ENCODE data around the gene MYH7.

Gene MYH7

GRCh38 chr14:23375527-23376251 is 59.8 kb downstream of the MYH7 start:
- H3K4me3 ChIP-seq (ENCODE audit: insufficient read depth, low read length, poor library complexity, severe bottlenecking): no peak overlapping the region
- no peak overlapping the region for H3K27ac ChIP-seq (ENCODE audit: low read depth, low read length)
- no peaks in the 10 kb centered on the region for H4K20me1 ChIP-seq (ENCODE audit: low read depth, low read length)
- H3K9ac ChIP-seq (ENCODE audit: low read length): no peak overlapping the region
- H2AFZ ChIP-seq (ENCODE audit: low read depth, low read length, severe bottlenecking): no peak overlapping the region
- no peaks in the 10 kb centered on the region for H3K9me3 ChIP-seq (ENCODE audit: insufficient read depth, low read length)
- H3K4me2 ChIP-seq (ENCODE audit: low read depth, low read length, poor library complexity, severe bottlenecking): no peak overlapping the region
- no peaks in the 10 kb centered on the region for H3K36me3 ChIP-seq (ENCODE audit: low read length)
- no peaks in the 10 kb centered on the region for H3F3A ChIP-seq (ENCODE audit: insufficient read depth)
- no peaks in the 10 kb centered on the region for H3K79me2 ChIP-seq (ENCODE audit: insufficient read depth, low read length)
- TF ChIP-seq EZH2phosphoT487 (conservative IDR thresholded peaks at IDR 0.05; ENCODE audit: low read length) (no peak), CTCF (IDR thresholded peaks at IDR 0.05; ENCODE audit: insufficient read depth, low read length, poor library complexity, severe bottlenecking) (no peak)
- no peaks in the 10 kb centered on the region for H3K9me2 ChIP-seq (replicated peaks; ENCODE audit: insufficient read depth, low read length)
- H3K27me3 ChIP-seq (ENCODE audit: low read length): no peaks in the 10 kb centered on the region

DNA sequence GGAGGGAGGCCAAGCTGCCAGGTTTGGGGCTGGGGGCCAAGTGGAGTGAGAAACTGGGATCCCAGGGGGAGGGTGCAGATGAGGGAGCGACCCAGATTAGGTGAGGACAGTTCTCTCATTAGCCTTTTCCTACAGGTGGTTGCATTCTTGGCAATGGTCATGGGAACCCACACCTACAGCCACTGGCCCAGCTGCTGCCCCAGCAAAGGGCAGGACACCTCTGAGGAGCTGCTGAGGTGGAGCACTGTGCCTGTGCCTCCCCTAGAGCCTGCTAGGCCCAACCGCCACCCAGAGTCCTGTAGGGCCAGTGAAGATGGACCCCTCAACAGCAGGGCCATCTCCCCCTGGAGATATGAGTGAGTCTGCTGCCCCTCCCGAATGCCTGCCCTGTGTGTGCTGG is 62.4 kb downstream of the MYH7 start:
- no peak overlapping the region for H2AFZ ChIP-seq (ENCODE audit: low read depth, low read length, severe bottlenecking)
- H3K27me3 ChIP-seq (ENCODE audit: low read length): no peaks in the 10 kb centered on the region
- no peaks in the 10 kb centered on the region for H3K79me2 ChIP-seq (ENCODE audit: insufficient read depth, low read length)
- H3K4me3 ChIP-seq (ENCODE audit: insufficient read depth, low read length, poor library complexity, severe bottlenecking): no peak overlapping the region
- TF ChIP-seq CTCF (IDR thresholded peaks at IDR 0.05; ENCODE audit: insufficient read depth, low read length, poor library complexity, severe bottlenecking): no peak
- TF ChIP-seq EZH2phosphoT487 (conservative IDR thresholded peaks at IDR 0.05; ENCODE audit: low read length): no peak
- no peaks in the 10 kb centered on the region for H3K9me2 ChIP-seq (replicated peaks; ENCODE audit: insufficient read depth, low read length)
- no peaks in the 10 kb centered on the region for H3F3A ChIP-seq (ENCODE audit: insufficient read depth)
- no peaks in the 10 kb centered on the region for H3K9me3 ChIP-seq (ENCODE audit: insufficient read depth, low read length)
- H4K20me1 ChIP-seq (ENCODE audit: low read depth, low read length): no peaks in the 10 kb centered on the region
- no peaks in the 10 kb centered on the region for H3K36me3 ChIP-seq (ENCODE audit: low read length)
- no peak overlapping the region for H3K27ac ChIP-seq (ENCODE audit: low read depth, low read length)
- no peak overlapping the region for H3K4me2 ChIP-seq (ENCODE audit: low read depth, low read length, poor library complexity, severe bottlenecking)
- no peak overlapping the region for H3K9ac ChIP-seq (ENCODE audit: low read length)

- Histone ChIP-seq H3K27me3 (ENCODE audit: low read length) (no peaks in the 10 kb centered on the region), H3K9me2 (replicated peaks; ENCODE audit: insufficient read depth, low read length) (no peaks in the 10 kb centered on the region), H4K20me1 (ENCODE audit: low read depth, low read length) (no peaks in the 10 kb centered on the region), H3K79me2 (ENCODE audit: insufficient read depth, low read length) (no peaks in the 10 kb centered on the region), H3K4me3 (ENCODE audit: insufficient read depth, low read length, poor library complexity, severe bottlenecking) (no peak within 1 kb of the TSS), H3K4me2 (ENCODE audit: low read depth, low read length, poor library complexity, severe bottlenecking) (no peak within 1 kb of the TSS), H3K36me3 (ENCODE audit: low read length) (no peaks in the 10 kb centered on the region), H3K9me3 (ENCODE audit: insufficient read depth, low read length) (no peaks in the 10 kb centered on the region), H3K9ac (ENCODE audit: low read length) (no peak within 1 kb of the TSS), H3K27ac (ENCODE audit: low read depth, low read length) (no peak within 1 kb of the TSS), H3F3A (ENCODE audit: insufficient read depth) (no peaks in the 10 kb centered on the region), H2AFZ (ENCODE audit: low read depth, low read length, severe bottlenecking) (no peak within 1 kb of the TSS)
- TF ChIP-seq EZH2phosphoT487 (conservative IDR thresholded peaks at IDR 0.05; ENCODE audit: low read length) (no peak), CTCF (IDR thresholded peaks at IDR 0.05; ENCODE audit: insufficient read depth, low read length, poor library complexity, severe bottlenecking) (no peak)
Observed at GRCh38 chr14:23372509-23372908, 63.0 kb downstream of the MYH7 start, which contains the start of gene IL25. Gene IL25 (plus strand): TSS chr14:23372809.
